Stimulated activated CD8-positive, alpha-beta memory T cell treated with anti-CD3 and anti-CD28 coated beads, Interleukin-15, amount 100 ng/mL, for 48 hours (primary cell): ENCODE results near the gene MAPK10.
"Not testable (repeated sequence)": the region's sequence is repeated elsewhere in the genome, so short reads cannot be mapped to it uniquely, and the experiment has no call there.

ENCODE experiments used
- DNase-seq, 2 donors: peaks; one replicate each; pipeline ENCODE4 v3.0.0-alpha.2; 2020; ENCODE audit warnings: low read depth in 2 of 2

Gene MAPK10

GRCh38 chr4:86036736-86037135 is 323.1 kb downstream of the MAPK10 start:
- no peak for DNase-seq

- no peak for DNase-seq
Measured at GRCh38 chr4:86035688-86036087, 324.2 kb downstream of the MAPK10 start.

- no peak for DNase-seq
Measured at GRCh38 chr4:86034616-86035015, 325.2 kb downstream of the MAPK10 start.

GRCh38 chr4:86033171-86033570 is 326.7 kb downstream of the MAPK10 start:
- DNase-seq, result no peak

GRCh38 chr4:86032476-86033022 is 327.3 kb downstream of the MAPK10 start:
- no peak for DNase-seq

- no peak for DNase-seq
Measured at GRCh38 chr4:86031927-86032326, 327.9 kb downstream of the MAPK10 start.

GRCh38 chr4:86026720-86027119 is 333.1 kb downstream of the MAPK10 start:
- DNase-seq, result no peak

- DNase-seq, result not testable (repeated sequence)
Measured at GRCh38 chr4:86021671-86022070, 338.2 kb downstream of the MAPK10 start.

GRCh38 chr4:86019906-86020305 is 339.9 kb downstream of the MAPK10 start:
- no peak for DNase-seq

- DNase-seq, result no peak
Measured at GRCh38 chr4:86019362-86019761, 340.5 kb downstream of the MAPK10 start.

GRCh38 chr4:86015412-86016350 is 344.2 kb downstream of the MAPK10 start:
- DNase-seq, result no peak

- DNase-seq, result no peak
Measured at GRCh38 chr4:86014599-86014998, 345.3 kb downstream of the MAPK10 start.

GRCh38 chr4:86013621-86014020 is 346.2 kb downstream of the MAPK10 start:
- DNase-seq, result no peak

- no peak for DNase-seq
Measured at GRCh38 chr4:86011117-86011516, 348.7 kb downstream of the MAPK10 start.

- DNase-seq, result no peak
Measured at GRCh38 chr4:86007042-86007441, 352.8 kb downstream of the MAPK10 start.

GRCh38 chr4:86006057-86006456 is 353.8 kb downstream of the MAPK10 start:
- no peak for DNase-seq

GRCh38 chr4:86004030-86004429 is 355.8 kb downstream of the MAPK10 start:
- no peak for DNase-seq

GRCh38 chr4:86001591-86001990 is 358.3 kb downstream of the MAPK10 start:
- DNase-seq, result no peak

GRCh38 chr4:85995361-85995760 is 364.5 kb downstream of the MAPK10 start:
- no peak for DNase-seq

- DNase-seq, result no peak
Measured at GRCh38 chr4:85994576-85994975, 365.3 kb downstream of the MAPK10 start.

GRCh38 chr4:85993641-85994040 is 366.2 kb downstream of the MAPK10 start:
- DNase-seq, result no peak

- DNase-seq, result no peak
Measured at GRCh38 chr4:85986266-85986665, 373.6 kb downstream of the MAPK10 start.

GRCh38 chr4:85979276-85979675 is 380.6 kb downstream of the MAPK10 start:
- no peak for DNase-seq
